Type B pancreatic cell (in vitro differentiated cells): Measurements from ENCODE around the gene HES6. TPM values are rescaled to one million over a fixed set of nuclear protein-coding genes. Genes with fewer than 3 reads are reported as not detected.

ENCODE experiments used
- DNase-seq: peaks from one replicate; pipeline ENCODE4 v3.0.0; 2021; ENCODE audit warnings: mixed read lengths; ENCODE audit not compliant: unreplicated experiment; ENCODE audit errors: extremely low spot score
- H3K27ac Mint-ChIP-seq: 2 replicates; pipeline ENCODE4 v1.8.0; 2021; ENCODE audit warnings: mild to moderate bottlenecking, mixed read lengths
- H3K27me3 Mint-ChIP-seq: 2 replicates; pipeline ENCODE4 v1.8.0; 2021; ENCODE audit warnings: mixed read lengths
- H3K36me3 Mint-ChIP-seq: 2 replicates; pipeline ENCODE4 v1.8.0; 2021; ENCODE audit warnings: mixed read lengths
- H3K4me1 Mint-ChIP-seq: one replicate; pipeline ENCODE4 v1.8.0; 2021; ENCODE audit warnings: mixed read lengths; ENCODE audit not compliant: unreplicated experiment
- H3K4me3 Mint-ChIP-seq: 2 replicates; pipeline ENCODE4 v1.8.0; 2021; ENCODE audit warnings: mild to moderate bottlenecking, mixed read lengths
- H3K9me3 Mint-ChIP-seq: 2 replicates; pipeline ENCODE4 v1.8.0; 2021; ENCODE audit warnings: mixed read lengths
- total RNA-seq: library from RNA; stranded (reverse); gene quantifications from 2 replicates; pipeline ENCODE4 v1.2.1, GENCODE V29; 2021; ENCODE audit warnings: low replicate concordance
- TF ChIP-seq, protein P1 (sequence below): fragments of 200-600 bp; sonication (generic); conservative IDR thresholded peaks from 2 replicates; pipeline ENCODE4 v1.5.0; 2021; ENCODE audit warnings: antibody characterized with exemption, mild to moderate bottlenecking

Gene HES6
- total RNA-seq, 1 donor from 2014 or later: 24.4 TPM

DNA sequence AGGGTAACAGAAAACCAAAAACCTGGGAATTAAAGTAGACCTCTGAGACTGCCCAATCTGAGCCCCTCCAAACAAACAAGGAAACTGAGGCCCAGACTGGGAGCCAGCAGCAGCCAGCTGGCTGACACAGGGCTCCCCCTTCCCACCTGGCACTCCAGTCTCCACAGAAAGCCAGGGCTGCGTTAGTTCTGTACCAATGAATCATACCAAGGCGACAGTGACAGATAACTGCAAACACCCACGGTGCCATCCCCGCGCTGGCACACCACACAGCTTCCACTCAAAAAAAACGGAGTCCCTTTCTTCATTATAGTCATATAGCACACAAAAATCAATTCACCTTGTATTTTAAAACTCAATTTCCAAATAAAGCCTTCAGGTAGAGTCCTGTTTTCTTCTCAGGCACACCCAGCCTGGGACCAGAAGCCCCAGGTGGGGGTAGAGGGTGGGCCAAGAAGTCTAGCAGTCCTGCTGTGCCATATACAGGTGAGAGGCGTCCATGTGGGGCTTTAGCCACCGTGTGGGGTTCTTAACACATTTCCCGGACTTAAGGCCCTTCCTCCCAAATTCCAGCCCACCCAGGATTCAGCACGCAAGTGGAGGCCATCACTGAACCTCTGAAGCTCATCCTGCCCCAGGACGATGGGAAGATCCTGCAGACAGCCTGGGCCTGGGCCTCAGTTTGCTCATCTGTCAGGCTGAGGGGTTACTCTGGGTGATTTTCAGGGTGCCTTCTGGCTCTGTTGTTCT is 47.3 kb upstream of the HES6 start:
- no peaks in the 10 kb centered on the region for H3K27me3 Mint-ChIP-seq
- no peaks in the 10 kb centered on the region for H3K9me3 Mint-ChIP-seq
- TF ChIP-seq, protein P1, sequence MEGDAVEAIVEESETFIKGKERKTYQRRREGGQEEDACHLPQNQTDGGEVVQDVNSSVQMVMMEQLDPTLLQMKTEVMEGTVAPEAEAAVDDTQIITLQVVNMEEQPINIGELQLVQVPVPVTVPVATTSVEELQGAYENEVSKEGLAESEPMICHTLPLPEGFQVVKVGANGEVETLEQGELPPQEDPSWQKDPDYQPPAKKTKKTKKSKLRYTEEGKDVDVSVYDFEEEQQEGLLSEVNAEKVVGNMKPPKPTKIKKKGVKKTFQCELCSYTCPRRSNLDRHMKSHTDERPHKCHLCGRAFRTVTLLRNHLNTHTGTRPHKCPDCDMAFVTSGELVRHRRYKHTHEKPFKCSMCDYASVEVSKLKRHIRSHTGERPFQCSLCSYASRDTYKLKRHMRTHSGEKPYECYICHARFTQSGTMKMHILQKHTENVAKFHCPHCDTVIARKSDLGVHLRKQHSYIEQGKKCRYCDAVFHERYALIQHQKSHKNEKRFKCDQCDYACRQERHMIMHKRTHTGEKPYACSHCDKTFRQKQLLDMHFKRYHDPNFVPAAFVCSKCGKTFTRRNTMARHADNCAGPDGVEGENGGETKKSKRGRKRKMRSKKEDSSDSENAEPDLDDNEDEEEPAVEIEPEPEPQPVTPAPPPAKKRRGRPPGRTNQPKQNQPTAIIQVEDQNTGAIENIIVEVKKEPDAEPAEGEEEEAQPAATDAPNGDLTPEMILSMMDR: no peak
- peak overlapping the region; percentile 87 for H3K4me3 Mint-ChIP-seq
- no peak for DNase-seq
- H3K4me1 Mint-ChIP-seq: peaks cover 53% of the 10 kb centered on the region
- peaks cover 4% of the 10 kb centered on the region for H3K36me3 Mint-ChIP-seq
- H3K27ac Mint-ChIP-seq: peak overlapping the region; percentile 96

- DNase-seq: no peak
- Mint-ChIP-seq H3K4me3 (peak overlapping the region; percentile 87), H3K27me3 (no peaks in the 10 kb centered on the region), H3K4me1 (peaks cover 53% of the 10 kb centered on the region), H3K36me3 (peaks cover 4% of the 10 kb centered on the region), H3K27ac (peak overlapping the region; percentile 96), H3K9me3 (no peaks in the 10 kb centered on the region)
- TF ChIP-seq, protein P1: no peak
These were observed 46.7 kb upstream of the HES6 start for GRCh38 chr2:238286551-238286950.

DNA sequence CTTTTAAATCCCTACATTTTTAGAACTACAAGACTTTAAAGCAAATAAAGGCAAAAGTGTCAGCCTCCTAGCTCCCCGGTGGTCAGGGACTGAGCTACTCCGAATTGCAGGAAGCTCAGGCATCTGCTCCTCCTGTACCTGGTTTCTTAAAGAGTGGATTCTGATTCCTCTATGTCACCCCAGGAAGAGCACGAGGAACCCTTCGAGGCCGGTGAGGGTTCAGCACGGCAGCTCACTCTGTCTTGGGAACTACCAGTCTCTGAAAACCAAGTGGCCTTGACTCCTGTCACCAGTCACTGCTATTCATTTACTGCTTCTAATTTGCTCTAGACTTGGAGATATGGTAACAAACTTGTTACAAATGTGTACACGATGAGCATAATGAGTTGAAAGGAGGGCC is 46.3 kb upstream of the HES6 start:
- peaks cover 53% of the 10 kb centered on the region for H3K4me1 Mint-ChIP-seq
- H3K27me3 Mint-ChIP-seq: no peaks in the 10 kb centered on the region
- TF ChIP-seq, protein P1: peak; percentile 2
- no peak for DNase-seq
- H3K27ac Mint-ChIP-seq: peak overlapping the region; percentile 96
- no peaks in the 10 kb centered on the region for H3K9me3 Mint-ChIP-seq
- H3K4me3 Mint-ChIP-seq: peak overlapping the region; percentile 87
- H3K36me3 Mint-ChIP-seq: peaks cover 4% of the 10 kb centered on the region

DNA sequence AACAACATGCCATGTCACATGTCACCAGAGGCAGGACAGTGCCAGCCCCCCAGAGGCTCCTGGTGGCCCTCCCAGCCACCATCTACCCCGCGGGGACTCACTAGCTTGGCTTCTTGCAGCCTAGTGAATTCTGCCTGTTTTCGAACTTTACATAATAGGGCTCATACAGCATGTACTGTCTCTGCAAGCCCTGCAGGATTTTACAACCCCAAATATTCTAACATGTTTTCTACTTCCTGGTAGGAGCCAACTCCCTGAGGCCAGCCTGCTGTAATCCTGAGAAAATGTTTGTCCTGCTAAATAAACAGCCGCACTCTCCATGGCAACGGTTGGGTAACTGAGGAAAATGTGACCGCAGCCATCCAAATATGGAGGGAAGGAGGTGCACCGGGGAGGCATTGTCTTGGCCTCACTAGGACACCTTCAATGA is 45.8 kb upstream of the HES6 start:
- TF ChIP-seq, protein P1: peak; percentile 15
- peak overlapping the region; percentile 87 for H3K4me3 Mint-ChIP-seq
- no peaks in the 10 kb centered on the region for H3K9me3 Mint-ChIP-seq
- H3K36me3 Mint-ChIP-seq: peaks cover 4% of the 10 kb centered on the region
- DNase-seq: no peak
- H3K27ac Mint-ChIP-seq: peak overlapping the region; percentile 96
- H3K27me3 Mint-ChIP-seq: no peaks in the 10 kb centered on the region
- peaks cover 52% of the 10 kb centered on the region for H3K4me1 Mint-ChIP-seq

DNA sequence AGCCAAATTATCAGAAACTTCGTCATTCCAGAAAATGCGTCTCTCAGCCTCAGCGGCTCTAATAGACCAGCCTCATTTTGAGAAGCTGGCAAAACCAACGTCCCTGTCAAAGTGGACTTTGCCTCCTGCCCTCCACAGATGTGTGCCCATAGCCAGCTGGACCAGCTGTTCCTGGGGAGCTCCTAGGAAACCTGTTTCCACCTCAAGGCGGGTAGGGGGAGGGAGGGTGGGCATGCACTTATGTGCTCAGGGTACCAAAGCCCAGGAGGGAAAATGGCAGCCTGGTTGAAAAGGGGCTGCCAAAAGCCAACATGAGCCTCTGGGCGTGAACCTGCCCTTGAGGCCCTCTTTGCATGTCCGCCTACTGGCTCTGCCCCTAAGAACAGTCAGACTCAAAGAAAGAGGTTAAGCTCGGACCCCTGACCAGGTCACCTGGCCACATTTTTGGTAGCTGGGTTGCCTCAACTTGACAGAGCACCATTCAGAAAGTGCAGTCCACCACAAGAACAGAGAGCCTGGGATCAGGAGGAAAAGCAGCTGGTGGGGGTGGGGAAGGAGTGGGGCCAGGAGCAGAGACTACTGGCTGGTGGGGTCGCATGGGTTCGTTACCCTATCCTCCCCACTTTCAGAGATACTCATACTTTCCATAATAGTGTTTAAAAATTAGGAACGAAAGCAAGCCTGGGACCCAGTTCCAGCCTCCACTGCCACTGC is 45.1 kb upstream of the HES6 start:
- Mint-ChIP-seq H3K9me3 (no peaks in the 10 kb centered on the region), H3K27ac (peak overlapping the region; percentile 96), H3K4me1 (peaks cover 51% of the 10 kb centered on the region), H3K27me3 (no peaks in the 10 kb centered on the region), H3K4me3 (peak overlapping the region; percentile 87), H3K36me3 (peaks cover 4% of the 10 kb centered on the region)
- TF ChIP-seq, protein P1: no peak
- DNase-seq: no peak
